Ramos (cell line): ENCODE measurements around the gene NRDC.
"Not testable (repeated sequence)": the region's sequence is repeated elsewhere in the genome, so short reads cannot be mapped to it uniquely, and the experiment has no call there.

ENCODE experiments used
- in situ Hi-C: fragments of 300-500 bp; cut with MboI; formaldehyde crosslinking; loops from one replicate; pipeline ENCODE4 v1.14.3; 2022; ENCODE audit warnings: low sequenced_read_pairs; ENCODE audit not compliant: unreplicated experiment

Gene NRDC

GRCh38 chr1:51897699-51898031 lies 19.1 kb upstream of the NRDC start:
- in situ Hi-C loops, result loop anchor here (25.0 kb wide), 1 partner anchor 790 kb away; the partner anchor contains the start of gene COA7

DNA sequence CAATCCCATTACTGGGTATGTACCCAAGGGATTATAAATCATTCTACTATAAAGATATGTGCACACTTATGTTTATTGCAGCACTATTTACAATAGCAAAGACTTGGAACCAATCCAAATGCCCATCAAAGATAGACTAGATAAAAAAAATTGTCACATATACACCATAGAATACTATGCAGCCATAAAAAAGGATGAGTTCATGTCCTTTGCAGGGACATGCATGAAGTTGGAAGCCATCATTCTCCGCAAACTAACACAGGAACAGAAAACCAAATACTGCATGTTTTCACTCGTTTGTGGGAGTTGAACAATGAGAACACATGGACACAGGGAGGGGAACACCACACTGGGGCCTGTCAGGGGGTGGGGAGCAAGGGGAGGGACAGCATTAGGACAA lies 16.2 kb upstream of the NRDC start:
- in situ Hi-C loops, result loop anchor here (25.0 kb wide), 1 partner anchor 793 kb away; the partner anchor contains the start of gene COA7

DNA sequence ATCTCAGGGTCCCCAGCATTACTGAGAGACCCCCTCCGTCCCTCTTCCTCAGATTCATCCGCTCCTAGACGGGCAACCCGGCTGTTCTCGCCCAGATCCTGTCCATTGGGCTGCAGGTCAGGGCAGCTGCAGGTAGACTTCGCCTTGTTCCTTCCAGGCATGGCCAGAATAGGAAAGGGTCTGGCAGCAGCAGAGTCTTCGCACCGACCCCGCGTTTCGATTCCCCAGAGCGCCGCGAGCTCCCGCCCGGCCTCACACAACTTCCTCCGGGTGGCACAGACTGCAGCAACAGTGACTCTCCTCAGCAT lies 265 bp downstream of the NRDC start:
- in situ Hi-C loops, result loop anchor here (25.0 kb wide), 1 partner anchor 809 kb away; the partner anchor contains the start of gene COA7

- in situ Hi-C loops, result loop anchor here (25.0 kb wide), 1 partner anchor 810 kb away; the partner anchor contains the start of gene COA7
These were observed 856 bp downstream of the NRDC start for GRCh38 chr1:51877434-51878307.

DNA sequence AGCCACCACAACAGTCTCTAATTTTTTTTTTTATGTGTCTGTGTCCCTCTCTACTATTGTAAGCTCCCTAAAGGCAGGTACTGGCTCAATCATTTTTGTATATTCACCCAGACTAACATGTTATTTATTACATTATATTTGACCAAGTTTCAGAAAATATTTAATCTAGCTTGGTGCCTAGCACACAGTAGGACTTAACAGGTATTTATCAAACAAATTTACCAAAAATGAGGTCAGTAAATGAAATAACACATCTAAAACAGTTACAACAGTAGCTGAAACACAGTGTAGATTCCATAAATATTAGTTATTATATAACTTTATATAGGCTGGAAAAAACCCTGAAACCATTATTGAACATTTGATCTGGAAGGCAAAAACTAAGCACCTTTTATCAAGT lies 2.7 kb downstream of the NRDC start:
- in situ Hi-C loops, result loop anchor here (25.0 kb wide), 1 partner anchor 811 kb away; the partner anchor contains the start of gene COA7

GRCh38 chr1:51875291-51875772 lies 3.2 kb downstream of the NRDC start:
- in situ Hi-C loops, result loop anchor here (25.0 kb wide), 1 partner anchor 812 kb away; the partner anchor contains the start of gene COA7

- in situ Hi-C loops, result not testable (repeated sequence)
These were observed 5.3 kb downstream of the NRDC start for GRCh38 chr1:51873270-51873669.

- in situ Hi-C loops, result no loop called here
These were observed 7.1 kb downstream of the NRDC start for GRCh38 chr1:51871351-51871975.

DNA sequence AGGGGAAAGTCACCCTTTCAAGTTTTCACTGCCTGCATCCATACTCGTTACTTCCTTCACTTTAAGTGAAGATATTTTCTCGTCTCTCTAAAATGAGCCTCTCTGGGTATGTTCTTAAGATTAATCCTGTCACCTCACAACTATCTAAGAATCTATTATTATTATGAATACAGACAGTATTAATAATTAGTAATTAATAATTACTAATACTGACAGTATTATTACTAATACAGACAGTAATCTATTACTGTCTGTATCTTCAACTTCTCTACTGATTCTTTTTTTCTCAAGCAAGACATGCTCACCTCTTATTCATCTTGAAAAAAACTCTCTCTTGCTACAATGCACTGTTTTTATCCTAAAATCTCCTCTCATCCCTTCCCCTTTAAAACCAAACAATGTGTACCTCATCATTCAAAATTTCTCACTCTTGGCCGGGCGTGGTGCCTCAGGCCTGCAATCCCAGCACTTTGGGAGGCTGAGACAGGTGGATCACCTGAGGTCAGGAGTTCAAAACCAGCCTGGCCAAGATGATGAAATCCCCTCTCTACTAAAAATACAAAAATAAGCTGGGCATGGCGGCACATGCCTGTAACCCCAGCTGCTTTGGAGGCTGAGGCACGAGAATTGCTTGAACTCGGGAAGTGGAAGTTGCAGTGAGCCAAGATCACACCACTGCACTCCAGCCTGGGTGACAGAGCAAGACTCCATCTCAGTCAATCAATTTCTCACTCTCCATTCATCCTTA lies 7.8 kb downstream of the NRDC start:
- in situ Hi-C loops, result no loop called here

- in situ Hi-C loops, result no loop called here
These were observed 10.9 kb downstream of the NRDC start for GRCh38 chr1:51867479-51868232.

DNA sequence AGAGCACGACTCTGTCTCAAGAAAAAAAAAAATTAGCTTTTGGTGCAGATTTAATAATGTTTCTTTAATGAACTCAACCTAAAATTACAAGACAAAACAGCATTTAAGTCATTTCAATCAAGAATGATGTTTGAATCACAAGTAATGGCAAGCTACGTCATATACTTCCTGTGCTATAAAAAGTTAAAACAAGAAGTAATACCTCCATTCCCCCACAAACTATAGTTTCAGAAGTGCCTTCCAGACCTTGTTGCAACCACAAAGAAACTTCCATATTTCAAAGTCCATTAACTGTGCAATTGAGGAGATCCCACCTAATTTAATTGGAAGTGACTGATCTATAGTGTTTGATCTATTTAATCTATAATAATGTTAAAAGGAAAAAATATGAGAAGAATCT lies 15.1 kb downstream of the NRDC start:
- in situ Hi-C loops, result no loop called here

DNA sequence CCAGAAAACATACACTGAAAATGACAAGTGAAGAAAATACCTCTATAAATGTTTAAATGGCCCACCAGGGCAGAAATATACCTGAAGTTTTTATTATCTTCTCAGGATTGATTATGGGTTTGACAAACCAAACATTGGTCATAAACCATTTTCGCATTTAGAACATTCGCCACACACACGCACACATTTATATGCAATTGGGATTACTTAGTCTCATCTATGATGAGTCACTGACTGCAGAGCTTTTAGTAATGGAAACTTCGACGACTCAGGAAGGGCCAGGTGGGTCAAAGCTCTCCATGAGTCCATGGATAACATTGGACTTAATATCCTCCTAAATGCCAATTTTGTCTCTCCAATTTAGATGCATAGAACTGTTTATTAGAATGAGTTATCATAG lies 16.9 kb downstream of the NRDC start:
- in situ Hi-C loops, result no loop called here

DNA sequence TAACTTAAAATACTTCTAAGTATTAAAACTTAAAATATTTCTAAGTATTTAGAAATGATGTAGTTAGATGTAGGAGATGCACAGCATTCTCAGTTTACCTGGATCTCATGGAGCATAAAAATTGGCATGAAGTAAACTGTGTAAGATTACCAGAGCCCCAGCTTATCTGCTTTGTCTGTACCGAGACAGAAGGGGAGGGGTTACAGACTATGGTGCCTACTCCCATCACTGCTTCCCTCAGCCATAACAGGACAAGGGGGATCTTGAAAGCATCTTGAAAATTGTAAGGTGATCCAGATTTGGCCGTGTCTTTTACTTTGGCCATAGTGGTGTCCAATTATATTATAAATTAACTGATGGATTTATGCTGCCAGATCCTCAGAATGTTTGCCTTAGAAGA lies 18.8 kb downstream of the NRDC start:
- in situ Hi-C loops, result no loop called here

DNA sequence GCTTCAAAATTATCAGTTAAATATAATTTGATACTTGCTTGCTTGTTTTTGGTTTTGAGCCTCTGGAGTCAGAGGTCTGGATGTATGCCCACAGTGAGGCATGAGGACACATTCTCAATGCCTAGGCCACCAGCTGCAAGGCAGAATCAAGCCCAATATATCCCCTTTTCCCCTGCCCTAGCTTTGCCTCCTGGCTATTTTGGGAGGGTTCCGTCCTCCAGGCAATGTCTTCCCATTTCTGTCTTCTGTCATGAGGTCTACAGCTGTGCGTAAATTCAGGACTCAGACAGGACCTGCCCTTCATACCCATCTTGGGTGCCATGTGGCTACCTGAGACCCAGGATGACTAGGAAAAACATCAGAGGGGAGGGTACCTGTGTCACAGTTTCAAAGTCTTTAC lies 19.2 kb downstream of the NRDC start:
- in situ Hi-C loops, result no loop called here

DNA sequence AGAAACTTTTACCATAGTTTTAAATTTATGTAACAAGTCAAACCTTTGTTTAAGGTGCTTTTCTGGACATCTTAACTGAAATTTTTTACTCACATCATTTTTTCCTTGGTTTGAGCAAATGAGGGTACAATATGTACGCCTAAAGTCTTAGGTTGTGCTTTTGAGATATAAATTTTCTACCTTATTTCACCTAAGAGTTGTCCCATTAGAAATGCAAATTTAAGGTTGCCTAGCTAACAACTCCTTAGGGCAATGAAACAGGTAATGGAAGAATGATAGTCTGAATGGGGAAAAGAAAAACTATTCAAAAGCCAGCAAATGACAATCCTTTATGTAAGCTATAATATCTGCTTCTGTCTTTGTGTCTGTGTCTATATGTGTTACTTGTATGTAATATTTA lies 19.6 kb downstream of the NRDC start:
- in situ Hi-C loops, result no loop called here

DNA sequence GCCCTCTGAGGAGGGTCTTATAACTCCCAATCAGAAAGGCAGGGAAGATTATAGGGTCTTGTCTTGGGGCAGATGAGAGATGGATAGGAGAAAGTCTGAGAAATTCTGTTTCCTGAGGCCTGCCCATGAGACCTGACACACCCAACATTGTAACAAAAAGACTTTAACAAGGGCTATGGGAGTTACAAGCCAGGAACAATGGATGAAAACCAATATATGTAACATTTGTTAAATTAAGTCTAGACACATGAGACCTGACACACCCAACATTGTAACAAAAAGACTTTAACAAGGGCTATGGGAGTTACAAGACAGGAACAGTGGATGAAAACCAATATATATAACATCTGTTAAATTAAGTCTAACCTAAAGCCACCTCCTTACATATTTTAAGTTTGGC lies 21.8 kb downstream of the NRDC start:
- in situ Hi-C loops, result no loop called here

DNA sequence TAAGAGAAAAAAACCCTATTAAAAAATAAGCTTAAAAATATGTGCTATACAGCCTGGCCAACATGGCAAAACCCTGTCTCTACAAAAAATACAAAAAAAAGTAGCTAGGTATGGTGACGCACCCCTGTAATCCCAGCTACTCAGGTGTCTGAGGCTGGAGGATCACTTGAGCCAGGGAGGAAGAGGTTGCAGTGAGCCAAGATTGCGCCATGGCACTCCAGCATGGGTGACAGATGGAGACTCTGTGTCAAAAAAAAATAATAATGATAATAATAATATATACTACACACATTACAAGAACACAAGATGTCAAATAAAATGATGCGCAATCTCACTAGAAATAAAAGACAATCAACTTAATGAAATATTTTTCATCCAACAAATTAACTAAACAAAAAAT lies 22.9 kb downstream of the NRDC start:
- in situ Hi-C loops, result no loop called here

DNA sequence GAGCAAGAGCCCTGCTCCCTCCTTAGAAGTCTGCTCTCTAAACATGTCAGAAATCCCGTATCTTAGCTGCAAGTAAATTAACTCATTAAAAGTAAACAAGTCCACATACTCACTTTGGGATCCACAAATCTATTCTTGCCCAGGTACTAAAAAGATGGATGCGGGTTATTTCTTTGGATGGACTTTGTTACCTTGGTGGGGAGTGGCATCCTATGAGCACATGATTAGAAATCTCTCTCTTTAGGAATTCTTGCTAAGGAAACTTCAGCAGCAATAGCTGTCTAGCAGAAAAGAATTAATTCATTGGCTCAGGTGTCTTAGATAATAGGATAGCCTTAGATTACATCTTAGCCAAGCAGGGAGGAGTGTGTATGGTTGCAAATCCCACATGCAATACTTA lies 25.2 kb downstream of the NRDC start:
- in situ Hi-C loops, result no loop called here

GRCh38 chr1:51851882-51852396 lies 26.6 kb downstream of the NRDC start:
- in situ Hi-C loops, result no loop called here
